HCT116 (cell line): ENCODE measurements around the gene PXMP2. TPM values are rescaled to one million over a fixed set of nuclear protein-coding genes. Genes with fewer than 3 reads are reported as not detected.
A peak's percentile ranks its signal among the peaks of the same experiment; 100 is the strongest.

Experiments used
- ATAC-seq: fragments of 200-7000 bp; cut with Tn5 transposase; 2 replicates; pipeline ENCODE4 v1.9.1; 2020; ENCODE audit warnings: mild to moderate bottlenecking, moderate library complexity
- BruUV-seq: library from RNA; stranded (reverse); fragments of 400-500 nt; replicated peaks from 2 replicates; lab custom pipeline; 2021; lab: Mats Ljungman, UMichigan
- CTCF ChIA-PET: fragments of 300-600 bp; sonication (Branson Sonifier 250); formaldehyde crosslinking; loops from one replicate; lab custom pipeline; 2021; ENCODE audit warnings: antibody characterized with exemption; lab: Charles Lee
- POLR2A ChIA-PET: fragments of 300-600, 350-600 bp; sonication (Branson Sonifier 250); formaldehyde crosslinking; loops from one replicate; lab custom pipeline; 2021; ENCODE audit warnings: antibody characterized with exemption; lab: Charles Lee
- RAD21 ChIA-PET, 2 experiments: fragments of 300-600 bp; sonication (Branson Sonifier 250); formaldehyde crosslinking; loops; one replicate each; lab custom pipeline; 2023; ENCODE audit warnings: low total read pairs in 2 of 2; ENCODE audit not compliant: uncharacterized antibody in 2 of 2, unreplicated experiment in 2 of 2, low non-redundant PET in 1 of 2; lab: Charles Lee
- DNase-seq: peaks from one replicate; pipeline ENCODE4 v3.0.0-alpha.2; 2010; ENCODE audit warnings: low read depth, low spot score
- H2AFZ ChIP-seq: fragments of 200-600 bp; shearing (Covaris generic), sonication (generic); 2 replicates; pipeline ENCODE4 v1.6.1; 2017; ENCODE audit warnings: low read depth, mixed run types, mixed read lengths, antibody characterized with exemption, low read length; ENCODE audit not compliant: poor library complexity, severe bottlenecking
- H3K27ac ChIP-seq: 2 replicates; pipeline ENCODE4 v1.5.1; 2012; ENCODE audit warnings: low read depth, low read length
- H3K27me3 ChIP-seq: fragments of 200-600 bp; sonication (generic); 2 replicates; pipeline ENCODE4 v1.6.1; 2016; ENCODE audit warnings: mixed run types, low read length, mixed read lengths; ENCODE audit not compliant: insufficient read depth
- H3K36me3 ChIP-seq, 2 experiments: fragments of 200-500 bp in 1 of 2; fragments of 200-600 bp in 1 of 2; sonication (Bioruptor generic) in 1 of 2; sonication (generic) in 1 of 2; 2 replicates each; pipeline versions ENCODE4 v1.5.1 to v1.6.1; 2014 to 2016; ENCODE audit warnings: low read length in 2 of 2, inconsistent platforms in 1 of 2, mixed read lengths in 1 of 2, mixed run types in 1 of 2; ENCODE audit not compliant: insufficient read depth in 2 of 2, control insufficient read depth in 1 of 2
- H3K4me1 ChIP-seq, 2 experiments: fragments of 200-600 bp in 1 of 2; sonication (generic) in 1 of 2; 2 replicates each; pipeline versions ENCODE4 v1.5.1 to v1.6.1; 2012 to 2017; ENCODE audit warnings: low read length in 2 of 2, inconsistent platforms in 1 of 2, mild to moderate bottlenecking in 1 of 2, mixed read lengths in 1 of 2, mixed run types in 1 of 2, moderate library complexity in 1 of 2; ENCODE audit not compliant: insufficient read depth in 2 of 2, control insufficient read depth in 1 of 2
- H3K4me2 ChIP-seq: fragments of 200-600 bp; sonication (generic); 2 replicates; pipeline ENCODE4 v1.6.1; 2017; ENCODE audit warnings: mixed run types, low read length, mixed read lengths
- H3K4me3 ChIP-seq, 2 experiments: fragments of 200-600 bp in 1 of 2; sonication (generic) in 1 of 2; replicated peaks in 1 of 2; 2 replicates each; pipeline ENCODE4 v1.5.1; 2011 to 2016; ENCODE audit warnings: low read length in 2 of 2, control low read depth in 1 of 2, low read depth in 1 of 2, mild to moderate bottlenecking in 1 of 2, mixed read lengths in 1 of 2, mixed run types in 1 of 2
- H3K79me2 ChIP-seq: fragments of 200-600 bp; sonication (generic); 2 replicates; pipeline ENCODE4 v1.6.1; 2017; ENCODE audit warnings: mild to moderate bottlenecking, mixed run types, low read length, moderate library complexity, mixed read lengths; ENCODE audit not compliant: insufficient read depth
- H3K9ac ChIP-seq: fragments of 200-600 bp; sonication (generic); 2 replicates; pipeline ENCODE4 v1.6.1; 2016; ENCODE audit warnings: low read length, mixed read lengths
- H3K9me2 ChIP-seq: fragments of 200-600 bp; sonication (generic), shearing (Covaris generic); 2 replicates; pipeline ENCODE4 v1.6.1; 2017; ENCODE audit warnings: mixed run types, mild to moderate bottlenecking, moderate library complexity; ENCODE audit not compliant: insufficient read depth
- H3K9me3 ChIP-seq, 2 experiments: fragments of 200-500 bp in 1 of 2; fragments of 200-600 bp in 1 of 2; sonication (Bioruptor generic) in 1 of 2; sonication (generic) in 1 of 2; 2 replicates each; pipeline ENCODE4 v1.6.1; 2014 to 2017; ENCODE audit warnings: low read length in 2 of 2, mixed read lengths in 2 of 2, inconsistent platforms in 1 of 2, low read depth in 1 of 2, mild to moderate bottlenecking in 1 of 2, mixed run types in 1 of 2, moderate library complexity in 1 of 2; ENCODE audit not compliant: control insufficient read depth in 1 of 2, insufficient read depth in 1 of 2
- H4K20me1 ChIP-seq: fragments of 200-600 bp; sonication (generic), shearing (Covaris generic); 2 replicates; pipeline ENCODE4 v1.6.1; 2017; ENCODE audit warnings: mixed run types, mild to moderate bottlenecking, moderate library complexity; ENCODE audit not compliant: insufficient read depth
- CBX3 ChIP-seq: IDR thresholded peaks from 2 replicates; pipeline ENCODE4 v1.6.1; 2012; ENCODE audit warnings: low read depth
- CEBPB ChIP-seq: IDR thresholded peaks from 2 replicates; pipeline ENCODE4 v1.6.1; 2012; ENCODE audit warnings: low read depth
- EGR1 ChIP-seq: IDR thresholded peaks from 2 replicates; pipeline ENCODE4 v1.6.1; 2012; ENCODE audit warnings: low read depth
- EZH2 ChIP-seq: fragments of 200-600 bp; sonication (generic); IDR thresholded peaks from 2 replicates; pipeline ENCODE4 v1.6.1; 2017; ENCODE audit warnings: antibody characterized with exemption, mixed run types
- EZH2phosphoT487 ChIP-seq: fragments of 200-600 bp; IDR thresholded peaks from 2 replicates; pipeline ENCODE4 v1.6.1; 2018; ENCODE audit warnings: antibody characterized with exemption, borderline replicate concordance
- JUND ChIP-seq: IDR thresholded peaks from 2 replicates; pipeline ENCODE4 v1.6.1; 2012
- POLR2AphosphoS5 ChIP-seq: IDR thresholded peaks from 2 replicates; pipeline ENCODE4 v1.6.1; 2011; ENCODE audit warnings: mild to moderate bottlenecking, low read depth, low read length, moderate library complexity
- SIN3A ChIP-seq: IDR thresholded peaks from 2 replicates; pipeline ENCODE4 v1.6.1; 2012; ENCODE audit warnings: low read depth
- SP1 ChIP-seq: IDR thresholded peaks from 2 replicates; pipeline ENCODE4 v1.6.1; 2012; ENCODE audit warnings: low read depth
- SRF ChIP-seq: IDR thresholded peaks from 2 replicates; pipeline ENCODE4 v1.6.1; 2012; ENCODE audit warnings: low read depth
- TCF7L2 ChIP-seq: IDR thresholded peaks from 2 replicates; pipeline ENCODE4 v1.7.0; 2011; ENCODE audit warnings: borderline replicate concordance, inconsistent platforms; ENCODE audit not compliant: insufficient read depth, insufficient read length; ENCODE audit errors: extremely low read depth
- YY1 ChIP-seq: IDR thresholded peaks from 2 replicates; pipeline ENCODE4 v1.6.1; 2011; ENCODE audit warnings: low read length, low read depth, moderate library complexity, mild to moderate bottlenecking; ENCODE audit not compliant: insufficient replicate concordance; ENCODE audit errors: extremely low read depth
- ZFX ChIP-seq: fragments of 450-650 bp; IDR thresholded peaks from 2 replicates; pipeline ENCODE4 v1.6.1; 2017
- intact Hi-C: fragments of 100-400 bp; cut with micrococcal nuclease; formaldehyde crosslinking; loops from 2 replicates; pipeline ENCODE4 v1.10.0; 2022
- total RNA-seq: library from RNA; stranded (reverse); gene quantifications from one replicate; pipeline ENCODE4 v1.2.1, GENCODE V29; 2021; ENCODE audit not compliant: unreplicated experiment
- TF ChIP-seq, protein P1 (sequence below): IDR thresholded peaks from 2 replicates; pipeline ENCODE4 v1.6.1; 2012
- TF ChIP-seq, protein P2 (sequence below): IDR thresholded peaks from 2 replicates; pipeline ENCODE4 v1.6.1; 2011; ENCODE audit warnings: mild to moderate bottlenecking, low read length, moderate library complexity; ENCODE audit not compliant: insufficient replicate concordance; ENCODE audit errors: extremely low read depth
- TF ChIP-seq, protein P3 (sequence below): IDR thresholded peaks from 2 replicates; pipeline ENCODE4 v1.6.1; 2012; ENCODE audit warnings: low read depth

The PXMP2 gene
- total RNA-seq, 1 experiment from 2014 or later = 30.9 TPM

DNA sequence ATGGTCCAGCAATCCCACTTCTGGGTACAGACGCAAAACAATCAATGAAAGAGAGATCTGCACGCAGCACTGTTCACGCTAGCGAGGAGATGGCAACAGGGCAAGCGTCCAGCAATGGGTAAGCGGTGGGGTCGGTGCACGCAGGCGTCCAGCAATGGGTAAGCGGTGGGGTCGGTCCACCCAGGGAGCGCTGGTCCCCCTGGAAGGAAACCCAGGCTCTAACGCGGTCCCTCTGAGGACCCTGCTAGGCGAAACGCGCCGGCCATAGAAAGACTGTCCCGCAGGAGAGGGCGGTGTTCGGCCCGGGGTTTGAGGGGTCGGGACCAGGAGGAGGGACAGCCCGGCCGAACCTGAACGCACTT, 22.6 kb downstream of the PXMP2 start:
- DNase-seq (no peak), ATAC-seq (peak; percentile 48)
- intact Hi-C loops = no loop called here
- BruUV-seq = TSS peak; percentile 90
- peak overlapping the region; percentile 91 for H3K27ac ChIP-seq
- ChIA-PET POLR2A (no interaction called here), RAD21 (no interaction called here), CTCF (no interaction called here)
- peaks cover 3% of the 10 kb centered on the region; the same call in 1 of the 2 replicates for H4K20me1 ChIP-seq
- H3K9me3 ChIP-seq = no peaks in the 10 kb centered on the region
- peaks cover 49% of the 10 kb centered on the region for H3K79me2 ChIP-seq
- TF ChIP-seq JUND (no peak), CEBPB (no peak), SRF (no peak), TCF7L2 (no peak), SIN3A (no peak), EZH2phosphoT487 (no peak), EGR1 (no peak), SP1 (no peak), EZH2 (no peak), ZFX (no peak), YY1 (no peak), CBX3 (no peak), POLR2AphosphoS5 (no peak)
- TF ChIP-seq, protein P1, sequence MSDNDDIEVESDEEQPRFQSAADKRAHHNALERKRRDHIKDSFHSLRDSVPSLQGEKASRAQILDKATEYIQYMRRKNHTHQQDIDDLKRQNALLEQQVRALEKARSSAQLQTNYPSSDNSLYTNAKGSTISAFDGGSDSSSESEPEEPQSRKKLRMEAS = no peak
- TF ChIP-seq, protein P2, sequence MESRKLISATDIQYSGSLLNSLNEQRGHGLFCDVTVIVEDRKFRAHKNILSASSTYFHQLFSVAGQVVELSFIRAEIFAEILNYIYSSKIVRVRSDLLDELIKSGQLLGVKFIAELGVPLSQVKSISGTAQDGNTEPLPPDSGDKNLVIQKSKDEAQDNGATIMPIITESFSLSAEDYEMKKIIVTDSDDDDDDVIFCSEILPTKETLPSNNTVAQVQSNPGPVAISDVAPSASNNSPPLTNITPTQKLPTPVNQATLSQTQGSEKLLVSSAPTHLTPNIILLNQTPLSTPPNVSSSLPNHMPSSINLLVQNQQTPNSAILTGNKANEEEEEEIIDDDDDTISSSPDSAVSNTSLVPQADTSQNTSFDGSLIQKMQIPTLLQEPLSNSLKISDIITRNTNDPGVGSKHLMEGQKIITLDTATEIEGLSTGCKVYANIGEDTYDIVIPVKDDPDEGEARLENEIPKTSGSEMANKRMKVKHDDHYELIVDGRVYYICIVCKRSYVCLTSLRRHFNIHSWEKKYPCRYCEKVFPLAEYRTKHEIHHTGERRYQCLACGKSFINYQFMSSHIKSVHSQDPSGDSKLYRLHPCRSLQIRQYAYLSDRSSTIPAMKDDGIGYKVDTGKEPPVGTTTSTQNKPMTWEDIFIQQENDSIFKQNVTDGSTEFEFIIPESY = no peak
- TF ChIP-seq, protein P3, sequence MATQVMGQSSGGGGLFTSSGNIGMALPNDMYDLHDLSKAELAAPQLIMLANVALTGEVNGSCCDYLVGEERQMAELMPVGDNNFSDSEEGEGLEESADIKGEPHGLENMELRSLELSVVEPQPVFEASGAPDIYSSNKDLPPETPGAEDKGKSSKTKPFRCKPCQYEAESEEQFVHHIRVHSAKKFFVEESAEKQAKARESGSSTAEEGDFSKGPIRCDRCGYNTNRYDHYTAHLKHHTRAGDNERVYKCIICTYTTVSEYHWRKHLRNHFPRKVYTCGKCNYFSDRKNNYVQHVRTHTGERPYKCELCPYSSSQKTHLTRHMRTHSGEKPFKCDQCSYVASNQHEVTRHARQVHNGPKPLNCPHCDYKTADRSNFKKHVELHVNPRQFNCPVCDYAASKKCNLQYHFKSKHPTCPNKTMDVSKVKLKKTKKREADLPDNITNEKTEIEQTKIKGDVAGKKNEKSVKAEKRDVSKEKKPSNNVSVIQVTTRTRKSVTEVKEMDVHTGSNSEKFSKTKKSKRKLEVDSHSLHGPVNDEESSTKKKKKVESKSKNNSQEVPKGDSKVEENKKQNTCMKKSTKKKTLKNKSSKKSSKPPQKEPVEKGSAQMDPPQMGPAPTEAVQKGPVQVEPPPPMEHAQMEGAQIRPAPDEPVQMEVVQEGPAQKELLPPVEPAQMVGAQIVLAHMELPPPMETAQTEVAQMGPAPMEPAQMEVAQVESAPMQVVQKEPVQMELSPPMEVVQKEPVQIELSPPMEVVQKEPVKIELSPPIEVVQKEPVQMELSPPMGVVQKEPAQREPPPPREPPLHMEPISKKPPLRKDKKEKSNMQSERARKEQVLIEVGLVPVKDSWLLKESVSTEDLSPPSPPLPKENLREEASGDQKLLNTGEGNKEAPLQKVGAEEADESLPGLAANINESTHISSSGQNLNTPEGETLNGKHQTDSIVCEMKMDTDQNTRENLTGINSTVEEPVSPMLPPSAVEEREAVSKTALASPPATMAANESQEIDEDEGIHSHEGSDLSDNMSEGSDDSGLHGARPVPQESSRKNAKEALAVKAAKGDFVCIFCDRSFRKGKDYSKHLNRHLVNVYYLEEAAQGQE = no peak
- peaks cover 9 to 10% of the 10 kb centered on the region in 2 experiments; a peak in 3 of 4 replicates for H3K36me3 ChIP-seq
- peak overlapping the region; percentile 78 to 85 for H3K4me3 ChIP-seq
- H3K9me2 ChIP-seq = no peaks in the 10 kb centered on the region
- peak overlapping the region; percentile 99 for H3K4me2 ChIP-seq
- peaks cover 5 to 18% of the 10 kb centered on the region in 2 experiments for H3K4me1 ChIP-seq
- H3K9ac ChIP-seq = peak overlapping the region; percentile 93
- no peak overlapping the region for H2AFZ ChIP-seq
- H3K27me3 ChIP-seq = no peaks in the 10 kb centered on the region
